ENCODE results near the gene SETD3. TPM values are rescaled to one million over a fixed set of nuclear protein-coding genes. Genes with fewer than 3 reads are reported as not detected.
A peak's percentile ranks its signal among the peaks of the same experiment; 100 is the strongest.

SETD3 gene
- polyA plus RNA-seq, result 10 to 100 TPM; 19.8 to 45.5 (median 37.8) TPM

GRCh38 chr14:99479906-99480869 is at the start of gene SETD3:
Gene SETD3, minus strand, starts transcription at chr14:99480859. Its CDS starts 15,054 bp downstream, at chr14:99465805.
- WGBS, 3 donors, result 0 to 1% (median 0%) methylated on average over 73 to 122 of the region's 122 CpGs

DNA sequence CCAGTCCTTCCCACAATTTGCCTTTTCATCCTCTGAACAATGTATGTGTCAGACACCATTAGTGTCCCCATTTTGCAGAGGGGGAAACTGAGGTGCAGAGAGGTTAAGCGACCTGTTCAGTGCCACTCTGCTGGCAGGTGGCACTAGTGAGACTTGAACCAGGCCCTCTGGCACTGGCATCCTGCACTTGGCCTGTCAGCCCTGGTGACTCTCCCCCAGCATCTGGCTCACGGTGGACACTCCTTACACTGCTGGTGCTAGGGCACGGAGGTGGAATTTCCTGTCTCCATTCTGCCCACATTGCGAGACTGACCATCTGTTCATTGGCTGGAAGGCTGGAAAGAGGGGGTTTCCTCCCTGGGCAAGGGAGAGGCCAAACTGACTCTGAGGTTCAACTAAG is 49.2 kb upstream of the SETD3 start:
- WGBS, 3 donors, result 67 to 77% (median 71%) methylated on average over 4 of the region's 4 CpGs

More at GRCh38 chr14:99479906-99480869, at the start of gene SETD3:
- H3K27ac ChIP-seq (ENCODE audit: low read depth, low read length), result peak within 1 kb of the TSS; percentile 92

DNA sequence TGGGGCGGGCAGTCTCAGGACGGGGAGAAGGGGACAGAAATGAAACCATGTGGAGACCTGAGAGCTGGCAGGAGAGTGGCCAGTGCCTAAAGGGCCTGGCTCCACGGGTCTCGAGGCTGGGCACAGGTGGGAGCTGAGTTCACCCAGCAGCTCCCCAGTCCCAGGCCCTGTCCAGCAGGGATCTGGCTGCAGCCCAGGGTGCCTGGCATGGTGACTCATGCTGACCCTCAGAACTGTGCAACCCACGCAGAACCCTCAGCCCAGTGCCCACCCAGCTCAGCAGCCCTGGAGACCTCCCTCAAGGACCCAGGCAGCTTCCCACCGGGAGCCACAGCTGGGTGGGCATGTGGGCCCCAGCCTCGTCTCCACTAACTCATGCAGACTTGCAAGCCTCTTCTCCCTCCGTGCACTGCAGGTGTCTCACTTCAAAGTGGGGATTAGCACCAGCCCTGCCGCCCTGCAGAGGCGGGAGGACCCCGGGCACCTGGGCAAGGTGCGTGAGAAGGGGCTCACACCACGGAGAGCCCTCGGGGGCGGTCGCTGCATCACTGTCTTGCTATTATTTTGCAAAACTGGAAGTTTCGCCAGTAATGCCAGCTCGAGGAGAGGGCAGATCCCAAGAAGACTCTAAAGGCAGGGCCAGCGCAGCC is 46.9 kb upstream of the SETD3 start:
- no peak overlapping the region for H3K27ac ChIP-seq (ENCODE audit: low read depth, low read length)
- WGBS, 3 donors, result 78 to 88% (median 85%) methylated on average over 18 to 19 of the region's 19 CpGs

More for the DNA sequence above, 49.2 kb upstream of the SETD3 start:
- H3K27ac ChIP-seq (ENCODE audit: low read depth, low read length), result no peak overlapping the region

- H3K27ac ChIP-seq (ENCODE audit: low read depth, low read length), result no peak overlapping the region
- 71 to 90% (median 88%) methylated on average over 12 of the region's 12 CpGs for WGBS, 3 donors
Observed at GRCh38 chr14:99527026-99527425, 46.4 kb upstream of the SETD3 start.

GRCh38 chr14:99525699-99526080 is 45.0 kb upstream of the SETD3 start:
- WGBS, 3 donors, result 77 to 88% (median 86%) methylated on average over 12 of the region's 12 CpGs
- no peak overlapping the region for H3K27ac ChIP-seq (ENCODE audit: low read depth, low read length)

- WGBS, 3 donors, result 67 to 76% (median 68%) methylated on average over 17 of the region's 17 CpGs
- no peak overlapping the region for H3K27ac ChIP-seq (ENCODE audit: low read depth, low read length)
Observed at GRCh38 chr14:99524804-99525698, 44.4 kb upstream of the SETD3 start.

DNA sequence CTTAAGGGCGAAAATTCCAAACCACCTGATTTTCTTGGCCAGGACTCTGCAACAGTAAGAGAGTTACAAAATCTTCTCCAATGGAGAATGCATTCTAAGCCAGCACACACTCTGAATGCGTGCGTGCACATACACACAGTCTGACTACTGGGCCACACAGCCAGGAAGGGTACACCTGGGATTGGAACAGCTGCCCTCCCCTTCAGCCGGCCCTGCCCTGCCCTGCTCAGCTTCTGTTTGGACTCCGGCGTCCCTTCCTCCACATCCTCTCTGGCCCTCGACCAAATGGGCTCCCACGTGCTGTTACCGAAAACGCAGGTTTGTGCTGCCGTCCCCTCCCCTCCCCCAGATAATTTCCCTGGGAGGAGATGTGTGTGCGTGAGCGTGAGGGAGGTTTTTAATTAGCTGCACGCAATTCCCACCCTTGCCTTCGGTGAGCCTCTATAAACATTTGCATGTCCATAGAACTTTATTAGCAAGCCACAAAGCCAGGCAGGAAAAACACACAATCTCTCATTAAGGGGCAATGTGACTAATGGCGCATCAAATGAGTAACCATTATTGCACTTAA is 43.5 kb upstream of the SETD3 start:
- no peak overlapping the region for H3K27ac ChIP-seq (ENCODE audit: low read depth, low read length)
- 61 to 67% (median 63%) methylated on average over 16 of the region's 16 CpGs for WGBS, 3 donors

DNA sequence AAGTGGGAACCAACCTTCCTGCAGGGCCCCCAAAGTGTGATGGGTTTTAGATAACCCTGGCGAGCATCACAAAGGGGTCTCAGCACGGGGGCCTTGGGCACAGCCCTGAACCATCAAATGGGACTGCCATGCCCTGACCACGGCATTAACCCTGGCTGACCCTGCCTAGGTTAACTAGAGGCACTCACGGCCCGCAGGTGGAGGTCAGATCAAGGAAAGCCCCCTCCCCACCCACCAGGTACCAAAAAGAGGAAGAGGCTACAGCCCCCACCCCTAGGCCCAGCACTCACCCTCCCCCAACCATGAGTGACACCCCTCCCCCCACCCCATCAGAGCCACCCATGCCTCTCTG is 43.0 kb upstream of the SETD3 start:
- WGBS, 3 donors, result 66 to 79% (median 75%) methylated on average over 3 to 5 of the region's 5 CpGs
- H3K27ac ChIP-seq (ENCODE audit: low read depth, low read length), result no peak overlapping the region

DNA sequence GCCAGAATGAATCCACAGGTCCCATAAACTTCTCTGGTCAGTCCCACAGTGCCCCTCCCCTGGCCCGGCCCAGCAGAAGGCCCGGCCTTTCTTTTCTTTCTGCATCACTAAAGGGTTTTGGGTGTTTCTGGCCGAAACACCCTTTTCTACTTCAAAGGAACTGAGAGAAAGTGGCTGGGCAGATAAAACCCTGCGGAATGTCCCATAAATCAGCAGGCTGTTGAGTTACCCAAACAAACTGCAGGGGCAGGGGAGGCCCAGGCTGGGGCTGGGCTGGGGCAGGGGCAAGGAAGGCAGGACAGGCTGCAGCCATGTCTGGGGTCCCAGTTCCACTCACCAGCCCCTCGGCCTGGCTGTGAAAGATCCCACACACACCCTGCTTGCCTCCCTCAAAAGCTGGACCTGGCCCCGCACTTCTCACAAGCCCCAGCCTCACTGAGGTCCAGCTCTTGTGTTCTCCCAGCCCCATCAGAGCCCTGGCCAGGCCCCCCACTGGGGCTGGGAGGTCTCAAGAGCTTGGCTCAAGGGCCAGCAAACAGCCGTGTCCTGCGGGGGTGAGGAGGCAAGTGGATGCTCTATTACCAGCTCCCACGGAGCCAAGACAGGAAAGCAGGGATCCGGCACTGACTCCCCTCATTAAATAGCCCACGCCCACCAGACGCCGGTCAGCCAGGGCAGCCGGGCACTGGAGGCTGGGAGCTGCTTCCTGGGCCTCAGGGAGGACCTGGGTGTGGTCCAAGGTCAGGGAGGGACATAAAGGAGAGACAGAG is 42.5 kb upstream of the SETD3 start:
- WGBS, 3 donors, result 52 to 68% (median 66%) methylated on average over 14 of the region's 14 CpGs
- no peak overlapping the region for H3K27ac ChIP-seq (ENCODE audit: low read depth, low read length)

DNA sequence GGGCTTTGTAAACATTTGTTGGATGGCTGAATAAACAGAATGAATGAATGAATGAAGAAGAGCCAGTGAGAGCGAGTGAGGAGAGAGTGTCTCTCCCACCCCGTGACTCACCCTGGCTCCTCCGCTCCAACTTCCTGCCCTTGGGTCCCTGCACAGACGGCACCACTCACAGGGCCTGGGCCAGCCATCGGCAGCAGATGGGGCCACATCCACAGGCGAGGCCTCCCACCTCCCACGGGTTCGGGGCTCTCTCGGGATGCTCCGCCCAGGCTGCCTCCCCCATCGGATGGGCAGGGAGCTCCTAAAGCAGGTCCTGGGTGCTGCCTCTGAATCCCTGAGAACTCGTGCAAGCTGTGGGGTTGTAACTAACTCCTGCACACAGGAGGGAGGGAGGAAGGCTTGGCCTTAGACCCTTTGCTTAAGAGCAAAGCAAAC is 41.8 kb upstream of the SETD3 start:
- no peak overlapping the region for H3K27ac ChIP-seq (ENCODE audit: low read depth, low read length)

DNA sequence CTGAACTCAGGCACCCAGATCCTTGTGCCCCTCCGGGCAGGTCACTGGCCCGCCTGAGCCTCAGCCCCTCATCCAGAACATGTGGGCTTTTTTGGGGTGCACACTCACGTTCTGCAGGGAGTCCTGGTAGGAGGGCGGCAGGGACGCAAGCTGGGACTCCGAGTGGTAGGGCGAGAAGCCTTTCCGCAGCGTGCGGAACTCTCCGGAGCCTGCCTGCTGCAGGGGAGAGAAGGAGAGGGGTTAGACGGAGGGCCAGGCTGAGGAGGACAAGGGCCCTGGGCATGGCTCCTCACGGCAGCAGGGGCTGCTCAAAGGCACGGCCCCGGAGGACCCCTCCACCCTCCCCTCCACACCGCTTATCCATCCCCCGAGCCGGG is 41.4 kb upstream of the SETD3 start:
- H3K27ac ChIP-seq (ENCODE audit: low read depth, low read length), result no peak overlapping the region
- 78 to 81% (median 79%) methylated on average over 18 of the region's 18 CpGs for WGBS, 3 donors

More for the DNA sequence above, 41.8 kb upstream of the SETD3 start:
- 42 to 58% (median 47%) methylated on average over 11 to 12 of the region's 12 CpGs for WGBS, 3 donors

DNA sequence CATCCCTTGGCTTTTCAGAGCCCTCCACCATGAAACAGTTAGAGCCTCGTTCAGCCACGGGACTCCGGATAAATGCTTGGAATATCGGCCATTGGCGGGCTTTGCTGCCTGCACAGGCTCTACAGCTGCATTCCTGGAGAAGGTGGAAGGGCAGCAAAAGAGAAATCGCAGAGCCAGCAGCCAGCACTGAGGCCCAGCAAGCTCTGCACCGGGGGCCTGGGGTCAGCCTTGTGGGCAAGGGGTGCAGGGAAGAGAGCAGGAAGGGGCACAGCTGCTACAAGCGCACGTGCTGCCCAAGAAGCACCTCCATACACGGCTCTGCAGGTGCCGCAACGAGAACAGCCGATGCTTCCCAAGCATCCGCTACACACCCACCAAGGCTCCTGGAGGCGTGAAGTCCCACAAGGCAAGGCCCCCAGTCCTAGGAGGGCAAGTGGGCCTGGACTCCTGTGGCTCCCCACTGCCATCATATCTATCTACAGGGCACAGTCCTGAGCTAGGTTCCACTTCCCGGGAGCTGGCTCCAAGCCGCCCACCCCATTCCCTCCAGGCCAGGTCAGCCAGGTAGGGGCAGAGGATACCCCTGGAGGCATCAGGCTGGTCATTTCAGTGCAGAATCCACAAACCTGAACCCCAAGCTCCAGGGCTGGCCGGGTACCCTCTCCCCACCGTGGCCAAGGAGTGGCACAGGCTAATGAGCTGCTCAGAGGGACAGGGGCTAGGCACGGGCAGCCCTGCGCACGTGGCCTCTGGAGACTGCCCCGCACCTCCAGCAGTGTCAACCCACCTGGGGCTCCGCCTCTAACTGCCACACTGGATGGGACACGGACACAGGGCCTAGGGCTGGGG is 40.7 kb upstream of the SETD3 start:
- 92 to 94% (median 92%) methylated on average over 25 of the region's 25 CpGs for WGBS, 3 donors
- no peak overlapping the region for H3K27ac ChIP-seq (ENCODE audit: low read depth, low read length)

GRCh38 chr14:99520571-99521081 is 40.0 kb upstream of the SETD3 start:
- H3K27ac ChIP-seq (ENCODE audit: low read depth, low read length), result no peak overlapping the region
- 86 to 91% (median 91%) methylated on average over 11 of the region's 11 CpGs for WGBS, 3 donors

- no peak overlapping the region for H3K27ac ChIP-seq (ENCODE audit: low read depth, low read length)
- WGBS, 3 donors, result 77 to 89% (median 88%) methylated on average over 5 to 6 of the region's 6 CpGs
Observed at GRCh38 chr14:99519931-99520421, 39.3 kb upstream of the SETD3 start.

DNA sequence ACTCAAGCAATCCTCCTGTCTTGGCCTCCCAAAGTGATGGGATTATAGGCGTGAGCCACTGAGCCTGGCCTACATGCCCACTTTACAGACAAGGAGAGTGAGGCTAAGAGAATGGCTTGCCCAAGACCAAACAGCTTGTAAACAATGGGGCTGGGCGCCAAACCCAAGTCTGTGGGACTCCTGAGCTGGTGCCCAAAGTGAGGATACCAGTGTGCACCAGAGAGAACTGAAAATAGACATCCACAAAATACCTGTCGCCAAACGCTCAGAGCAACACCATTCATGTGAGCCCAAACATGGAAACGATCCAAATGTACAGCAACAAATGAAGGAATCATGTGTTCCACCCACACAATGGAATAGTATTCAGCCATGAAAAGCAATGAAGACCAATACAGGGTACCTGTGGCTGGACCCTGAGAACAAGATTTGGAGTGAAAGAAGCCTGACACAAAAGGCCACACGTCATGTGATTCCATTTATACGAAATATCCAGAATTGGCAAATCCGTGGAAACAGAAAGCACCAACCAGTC is 38.8 kb upstream of the SETD3 start:
- H3K27ac ChIP-seq (ENCODE audit: low read depth, low read length), result no peak overlapping the region
- WGBS, 3 donors, result 92 to 96% (median 93%) methylated on average over 8 of the region's 8 CpGs

All from adipose tissue (tissue), 3 donors.